Epithelial cell of esophagus (primary cell): ENCODE data around the gene RPS28.
A peak's percentile ranks its signal among the peaks of the same experiment; 100 is the strongest.
"Not testable (repeated sequence)": the region's sequence is repeated elsewhere in the genome, so short reads cannot be mapped to it uniquely, and the experiment has no call there.

Experiments used
- DNase-seq: peaks from one replicate; pipeline ENCODE4 v3.0.0; 2010; ENCODE audit warnings: low read depth
- H3K4me3 ChIP-seq: 2 replicates; pipeline ENCODE4 v1.5.1; 2011; ENCODE audit warnings: mild to moderate bottlenecking, low read length, control low read depth
- TF ChIP-seq, protein P1 (sequence below): IDR thresholded peaks from 2 replicates; pipeline ENCODE4 v1.5.1; 2011; ENCODE audit warnings: low read depth, mild to moderate bottlenecking, low read length, control low read depth, inconsistent platforms; ENCODE audit not compliant: insufficient read depth; ENCODE audit errors: missing control alignments

The RPS28 gene

GRCh38 chr19:8321067-8321985, at the start of gene RPS28, which contains the start of gene NDUFA7:
RPS28 (plus strand) TSS chr19:8321496; CDS start chr19:8321531, 35 bp downstream.
NDUFA7 (minus strand) TSS chr19:8321375; CDS start chr19:8321358, 17 bp downstream.
- H3K4me3 ChIP-seq: peak within 1 kb of the TSS; percentile 100
- peak; percentile 95 for DNase-seq
- TF ChIP-seq, protein P1, sequence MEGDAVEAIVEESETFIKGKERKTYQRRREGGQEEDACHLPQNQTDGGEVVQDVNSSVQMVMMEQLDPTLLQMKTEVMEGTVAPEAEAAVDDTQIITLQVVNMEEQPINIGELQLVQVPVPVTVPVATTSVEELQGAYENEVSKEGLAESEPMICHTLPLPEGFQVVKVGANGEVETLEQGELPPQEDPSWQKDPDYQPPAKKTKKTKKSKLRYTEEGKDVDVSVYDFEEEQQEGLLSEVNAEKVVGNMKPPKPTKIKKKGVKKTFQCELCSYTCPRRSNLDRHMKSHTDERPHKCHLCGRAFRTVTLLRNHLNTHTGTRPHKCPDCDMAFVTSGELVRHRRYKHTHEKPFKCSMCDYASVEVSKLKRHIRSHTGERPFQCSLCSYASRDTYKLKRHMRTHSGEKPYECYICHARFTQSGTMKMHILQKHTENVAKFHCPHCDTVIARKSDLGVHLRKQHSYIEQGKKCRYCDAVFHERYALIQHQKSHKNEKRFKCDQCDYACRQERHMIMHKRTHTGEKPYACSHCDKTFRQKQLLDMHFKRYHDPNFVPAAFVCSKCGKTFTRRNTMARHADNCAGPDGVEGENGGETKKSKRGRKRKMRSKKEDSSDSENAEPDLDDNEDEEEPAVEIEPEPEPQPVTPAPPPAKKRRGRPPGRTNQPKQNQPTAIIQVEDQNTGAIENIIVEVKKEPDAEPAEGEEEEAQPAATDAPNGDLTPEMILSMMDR: no peak

DNA sequence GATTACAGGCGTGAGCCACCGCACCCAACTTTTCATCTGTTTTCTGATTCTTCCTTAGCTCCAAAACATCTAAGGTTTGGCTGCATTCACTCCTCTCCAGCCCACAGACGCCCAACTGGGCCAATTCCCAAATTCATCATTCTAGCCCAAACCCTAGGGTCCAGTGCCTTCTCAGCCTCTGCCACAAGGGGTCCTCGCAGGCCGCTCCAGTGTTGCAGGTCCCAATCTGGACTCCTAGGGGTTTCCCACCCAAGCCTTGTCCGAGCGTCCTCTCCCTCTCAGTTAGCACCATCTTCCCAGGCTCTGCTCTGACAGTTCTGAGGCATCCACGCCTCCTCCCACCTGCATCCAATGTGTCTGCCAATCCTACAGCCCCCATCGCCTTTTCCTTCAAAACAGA, 44.8 kb upstream of the RPS28 start:
- not testable (repeated sequence) for DNase-seq, H3K4me3 ChIP-seq

GRCh38 chr19:8291337-8291736, 30.0 kb upstream of the RPS28 start:
- H3K4me3 ChIP-seq, DNase-seq: not testable (repeated sequence)

- TF ChIP-seq, protein P1: no peak
- DNase-seq: no peak
- H3K4me3 ChIP-seq: no peak overlapping the region
These were observed 19.0 kb upstream of the RPS28 start for GRCh38 chr19:8302357-8302691.

DNA sequence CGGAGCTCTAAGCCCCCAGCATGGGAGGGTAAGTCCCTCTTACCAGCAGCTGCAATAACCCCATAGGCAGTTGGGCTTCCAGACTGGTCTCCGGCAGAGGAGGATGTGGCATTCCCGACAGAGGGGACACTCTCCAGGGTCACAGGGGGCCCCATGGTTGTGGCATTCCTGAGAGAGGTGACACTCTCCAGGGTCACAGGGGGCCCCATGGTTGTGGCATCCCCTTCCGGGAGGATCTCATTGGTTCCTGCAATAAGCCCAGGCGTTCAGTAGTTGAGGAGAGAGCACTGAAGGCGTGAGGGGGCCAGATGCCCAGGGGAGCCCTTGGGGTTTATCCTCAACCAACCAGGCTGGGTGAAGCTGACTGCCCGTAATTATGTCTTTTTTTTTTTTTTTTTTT, 18.6 kb upstream of the RPS28 start:
- TF ChIP-seq, protein P1: no peak
- DNase-seq: no peak
- H3K4me3 ChIP-seq: no peak overlapping the region

DNA sequence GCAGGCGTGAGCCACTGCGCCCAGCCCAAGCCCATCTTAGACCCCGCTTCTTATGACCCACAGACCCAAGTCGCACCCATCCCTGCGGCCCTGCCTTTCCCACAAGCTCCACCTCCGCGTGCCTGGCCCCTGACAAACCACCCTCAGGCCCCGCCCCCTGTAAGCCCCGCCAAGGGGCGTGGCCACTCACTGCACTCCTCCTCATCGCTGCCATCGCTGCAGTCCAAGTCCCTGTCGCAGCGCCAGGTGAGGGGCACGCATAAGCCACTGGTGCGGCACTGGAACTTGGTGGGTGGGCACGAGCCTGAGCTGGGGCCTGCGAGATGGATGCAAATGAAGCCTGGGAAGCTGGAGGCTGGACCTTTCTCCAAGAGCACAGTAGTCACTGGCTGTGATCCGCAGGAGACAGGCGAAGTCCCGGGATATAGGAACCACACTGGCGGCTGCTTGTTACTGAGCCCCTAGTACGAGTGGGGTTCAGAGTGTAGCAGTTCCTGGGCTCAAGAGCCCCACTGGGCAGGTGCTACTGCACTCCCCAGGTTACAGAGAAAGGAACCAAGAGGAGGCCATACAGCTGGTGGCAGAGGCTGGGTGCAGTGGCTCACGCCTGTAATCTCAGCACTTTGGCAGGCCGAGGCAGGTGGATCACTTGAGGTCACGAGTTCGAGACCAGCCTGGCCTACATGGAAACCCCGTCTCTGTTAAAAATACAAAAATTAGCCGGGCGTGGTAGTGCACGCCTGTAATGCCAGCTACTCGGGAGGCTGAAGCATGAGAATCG, 16.3 kb upstream of the RPS28 start:
- TF ChIP-seq, protein P1: no peak
- H3K4me3 ChIP-seq: no peak overlapping the region
- no peak for DNase-seq

- TF ChIP-seq, protein P1: no peak
- no peak for DNase-seq
- no peak overlapping the region for H3K4me3 ChIP-seq
These were observed 15.5 kb upstream of the RPS28 start for GRCh38 chr19:8305798-8306197.
